Ovary (tissue), 9 donors: ENCODE measurements around the gene CAPZB. TPM values are rescaled to one million over a fixed set of nuclear protein-coding genes. Genes with fewer than 3 reads are reported as not detected.

Experiments used
- DNase-seq, 5 donors: peaks; one replicate each; pipeline ENCODE4 v3.0.0-alpha.2; 2019 to 2020
- H3K27ac ChIP-seq, 2 donors: fragments of 200-600 bp; one replicate each; pipeline versions ENCODE4 v1.5.1 to v1.8.0; 2019 to 2022
- H3K27me3 ChIP-seq: fragments of 200-600 bp; one replicate; pipeline ENCODE4 v1.8.0; 2022
- H3K36me3 ChIP-seq: fragments of 200-600 bp; sonication (generic); one replicate; pipeline ENCODE4 v1.5.1; 2019
- H3K4me1 ChIP-seq: one replicate; pipeline ENCODE4 v1.8.1; 2013; ENCODE audit warnings: mild to moderate bottlenecking, moderate library complexity; ENCODE audit not compliant: insufficient read depth
- H3K4me3 ChIP-seq: fragments of 200-600 bp; sonication (generic); one replicate; pipeline ENCODE4 v1.5.1; 2017
- H3K9me3 ChIP-seq, 2 donors: fragments of 200-600 bp in 1 of 2; sonication (generic) in 1 of 2; one replicate each; pipeline versions ENCODE4 v1.5.1 to v1.8.1; 2013 to 2019; ENCODE audit warnings: mild to moderate bottlenecking in 1 of 2, moderate library complexity in 1 of 2
- EP300 ChIP-seq: sonication (generic); formaldehyde crosslinking; IDR thresholded peaks from one replicate; pipeline ENCODE4 v1.6.1; 2017; ENCODE audit warnings: antibody characterized with exemption
- POLR2A ChIP-seq: fragments of 450-650 bp; IDR thresholded peaks from one replicate; pipeline ENCODE4 v1.6.1; 2017; ENCODE audit warnings: antibody characterized with exemption, mild to moderate bottlenecking, moderate library complexity
- WGBS, 3 donors: extraction: QIAGEN DNeasy Blood & Tissue Kit in 1 of 3; methylation state at CpG; one replicate each; pipeline versions ENCODE4 v1.1.5 to v1.1.7; 2013 to 2017; 5-methylcytosine and 5-hydroxymethylcytosine counted together
- intact Hi-C, 4 donors: fragments of 100-400 bp; cut with DNase I; formaldehyde crosslinking; loops; one replicate each; pipeline versions ENCODE4 v1.11.0 to v1.15.1; 2022 to 2023
- polyA plus RNA-seq, 2 donors: library from polyadenylated mRNA; stranded (reverse); fragments of 200-250 nt in 1 of 2; fragments of 350-450 nt in 1 of 2; fragmentation: Illumina TruSeq in 1 of 2; extraction: RNeasy Lipid Tissue Mini Kit (QIAGEN cat#74804) in 1 of 2; gene quantifications; one replicate each; pipeline ENCODE4 v1.2.3, GENCODE V29; 2013 to 2014
- total RNA-seq, 7 donors: library from RNA; depleted of rRNA in 2 of 7; stranded (reverse); fragments of >200 nt in 2 of 7; fragmentation: NEBNext Ultra II Directional in 3 of 7; extraction: Animal tissue kit (Norgen Biotek cat#: 25700) in 3 of 7; gene quantifications; one replicate each; pipeline versions ENCODE4 v1.1.0 to v1.2.4, GENCODE V29; 2016 to 2023
- TF ChIP-seq, protein P1 (sequence below), 3 donors: fragments of 450-650 bp in 2 of 3; fragments of 200-600 bp in 1 of 3; IDR thresholded peaks; one replicate each; pipeline versions ENCODE4 v1.5.1 to v1.8.0; 2016 to 2022; ENCODE audit warnings: antibody characterized with exemption in 3 of 3, mild to moderate bottlenecking in 1 of 3
- donor health status: DM: no; HTN: no; CAD: no; lungs with moderate emphysema.
- donor health status: DM: no; HTN: no; CAD: no.
- donor health status: Bipolar disorder and iron deficiency.
- donor health status: DM: yes; HTN: yes; CAD: no.
- donor health status: DM: no; HTN: no; CAD: no.
- donor health status: DM: yes; HTN: yes; CAD: no.

Gene CAPZB
- total and polyA plus RNA-seq, 9 donors, result 85.0 to 391 (median 258) TPM

- WGBS, 3 donors, result 9 to 12% (median 11%) methylated on average over 15 of the region's 15 CpGs
- Histone ChIP-seq H3K4me3 (no peak overlapping the region), H3K4me1 (peaks cover 33% of the 10 kb centered on the region), H3K9me3 (no peaks in the 10 kb centered on the region), H3K27ac (peak overlapping the region; percentile 8 to 65), H3K27me3 (no peaks in the 10 kb centered on the region), H3K36me3 (no peaks in the 10 kb centered on the region)
- peak; percentile 67 to 80 (median 76) for DNase-seq
- intact Hi-C loops, result loop anchor here in 1 of 4 donors (5.0 kb wide), 1 partner anchor 44 kb away; no protein-coding TSS in a partner anchor
- TF ChIP-seq POLR2A (no peak), EP300 (no peak)
- TF ChIP-seq, protein P1, sequence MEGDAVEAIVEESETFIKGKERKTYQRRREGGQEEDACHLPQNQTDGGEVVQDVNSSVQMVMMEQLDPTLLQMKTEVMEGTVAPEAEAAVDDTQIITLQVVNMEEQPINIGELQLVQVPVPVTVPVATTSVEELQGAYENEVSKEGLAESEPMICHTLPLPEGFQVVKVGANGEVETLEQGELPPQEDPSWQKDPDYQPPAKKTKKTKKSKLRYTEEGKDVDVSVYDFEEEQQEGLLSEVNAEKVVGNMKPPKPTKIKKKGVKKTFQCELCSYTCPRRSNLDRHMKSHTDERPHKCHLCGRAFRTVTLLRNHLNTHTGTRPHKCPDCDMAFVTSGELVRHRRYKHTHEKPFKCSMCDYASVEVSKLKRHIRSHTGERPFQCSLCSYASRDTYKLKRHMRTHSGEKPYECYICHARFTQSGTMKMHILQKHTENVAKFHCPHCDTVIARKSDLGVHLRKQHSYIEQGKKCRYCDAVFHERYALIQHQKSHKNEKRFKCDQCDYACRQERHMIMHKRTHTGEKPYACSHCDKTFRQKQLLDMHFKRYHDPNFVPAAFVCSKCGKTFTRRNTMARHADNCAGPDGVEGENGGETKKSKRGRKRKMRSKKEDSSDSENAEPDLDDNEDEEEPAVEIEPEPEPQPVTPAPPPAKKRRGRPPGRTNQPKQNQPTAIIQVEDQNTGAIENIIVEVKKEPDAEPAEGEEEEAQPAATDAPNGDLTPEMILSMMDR (IDR thresholded peaks at IDR 0.05), result no peak
Observed at GRCh38 chr1:19385869-19386591, 99.3 kb downstream of the CAPZB start.

DNA sequence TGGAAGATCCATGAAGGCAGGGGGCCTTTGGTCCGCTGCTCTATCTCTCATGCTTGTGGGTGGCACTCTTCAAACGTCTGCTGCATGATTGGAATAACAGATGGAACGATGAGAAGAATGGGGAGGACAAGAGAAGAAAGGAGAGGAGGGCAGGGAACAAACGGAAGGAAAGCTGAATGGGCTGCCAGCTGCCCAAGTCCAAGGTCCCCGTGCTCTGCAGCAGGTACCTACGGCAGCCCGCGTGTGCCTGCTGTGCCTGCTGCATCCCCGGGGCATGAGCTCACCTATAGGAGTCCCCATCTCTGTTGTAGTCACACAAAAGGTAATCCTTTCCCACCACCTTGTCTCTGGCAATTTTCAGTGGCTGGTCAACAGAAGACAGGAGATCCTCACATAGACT, 100.1 kb downstream of the CAPZB start:
- Histone ChIP-seq H3K4me3 (no peak overlapping the region), H3K27ac (peak overlapping the region in 1 of 2 donors; percentile 65), H3K4me1 (peaks cover 27% of the 10 kb centered on the region), H3K36me3 (no peaks in the 10 kb centered on the region), H3K9me3 (no peaks in the 10 kb centered on the region), H3K27me3 (no peaks in the 10 kb centered on the region)
- DNase-seq, result no peak
- WGBS, 3 donors, result 78 to 87% (median 85%) methylated on average over 9 of the region's 9 CpGs
- TF ChIP-seq, protein P1 (IDR thresholded peaks at IDR 0.05), result no peak
- TF ChIP-seq EP300 (no peak), POLR2A (no peak)
- intact Hi-C loops, result loop anchor here in 1 of 4 donors (5.0 kb wide), 1 partner anchor 43 kb away; no protein-coding TSS in a partner anchor

GRCh38 chr1:19384772-19385187, 100.6 kb downstream of the CAPZB start:
- Histone ChIP-seq H3K27ac (peak overlapping the region in 1 of 2 donors; percentile 39), H3K4me1 (peaks cover 23% of the 10 kb centered on the region), H3K9me3 (no peaks in the 10 kb centered on the region), H3K4me3 (no peak overlapping the region), H3K36me3 (no peaks in the 10 kb centered on the region), H3K27me3 (no peaks in the 10 kb centered on the region)
- DNase-seq, result no peak
- 93 to 95% (median 95%) methylated on average over 7 of the region's 7 CpGs for WGBS, 3 donors
- intact Hi-C loops, result loop anchor here in 1 of 4 donors (5.0 kb wide), 1 partner anchor 42 kb away; no protein-coding TSS in a partner anchor
- TF ChIP-seq POLR2A (no peak), EP300 (no peak)
- TF ChIP-seq, protein P1 (IDR thresholded peaks at IDR 0.05), result no peak

DNA sequence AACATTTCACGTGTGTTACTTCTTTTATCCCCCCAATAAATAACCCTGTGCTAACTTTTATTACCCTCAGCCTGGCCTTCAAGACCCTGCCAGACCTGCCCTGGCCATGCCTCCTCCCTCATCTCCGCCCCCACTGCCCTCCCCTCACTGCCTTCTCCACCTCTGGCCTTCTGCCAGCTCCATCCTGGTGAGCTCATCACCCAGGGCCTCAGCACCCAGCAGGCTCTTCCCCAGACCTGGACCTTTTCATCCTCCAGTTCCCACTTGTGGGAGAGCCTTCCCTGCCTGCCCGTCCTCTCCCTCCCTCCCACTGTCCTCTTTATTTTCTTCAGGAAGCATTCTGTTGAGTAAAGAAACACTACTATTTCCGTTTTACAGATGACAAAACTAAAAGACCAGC, 101.2 kb downstream of the CAPZB start:
- Histone ChIP-seq H3K4me3 (no peak overlapping the region), H3K27ac (peak overlapping the region in 1 of 2 donors; percentile 39), H3K9me3 (no peaks in the 10 kb centered on the region), H3K27me3 (no peaks in the 10 kb centered on the region), H3K4me1 (peaks cover 22% of the 10 kb centered on the region), H3K36me3 (no peaks in the 10 kb centered on the region)
- WGBS, 3 donors, result 42 to 63% (median 55%) methylated on average over 4 of the region's 4 CpGs
- intact Hi-C loops, result no loop called here
- no peak for TF ChIP-seq POLR2A
- TF ChIP-seq, protein P1 (IDR thresholded peaks at IDR 0.05), result no peak
- no peak for TF ChIP-seq EP300
- DNase-seq, result peak; percentile 60 to 78 (median 68)
